WTC11 (cell line): ENCODE results near the gene PTPRK.

Experiments used
- ATF1 ChIP-seq: sonication (generic); formaldehyde crosslinking; IDR thresholded peaks from 2 replicates; pipeline ENCODE4 v1.8.1; 2023; ENCODE audit warnings: mild to moderate bottlenecking, moderate library complexity, missing genetic modification reagents
- NFYB ChIP-seq: sonication (generic); formaldehyde crosslinking; conservative IDR thresholded peaks from 2 replicates; pipeline ENCODE4 v1.8.0; 2022; ENCODE audit warnings: low read depth, missing genetic modification reagents
- SMAD4 ChIP-seq: sonication (generic); formaldehyde crosslinking; IDR thresholded peaks from 2 replicates; pipeline ENCODE4 v1.8.0; 2022; ENCODE audit warnings: mild to moderate bottlenecking, missing genetic modification reagents
- TF ChIP-seq, protein P1 (sequence below): fragments of 200-600 bp; IDR thresholded peaks from 2 replicates; pipeline ENCODE4 v1.8.0; 2022; ENCODE audit warnings: antibody characterized with exemption

- TF ChIP-seq, protein P1, sequence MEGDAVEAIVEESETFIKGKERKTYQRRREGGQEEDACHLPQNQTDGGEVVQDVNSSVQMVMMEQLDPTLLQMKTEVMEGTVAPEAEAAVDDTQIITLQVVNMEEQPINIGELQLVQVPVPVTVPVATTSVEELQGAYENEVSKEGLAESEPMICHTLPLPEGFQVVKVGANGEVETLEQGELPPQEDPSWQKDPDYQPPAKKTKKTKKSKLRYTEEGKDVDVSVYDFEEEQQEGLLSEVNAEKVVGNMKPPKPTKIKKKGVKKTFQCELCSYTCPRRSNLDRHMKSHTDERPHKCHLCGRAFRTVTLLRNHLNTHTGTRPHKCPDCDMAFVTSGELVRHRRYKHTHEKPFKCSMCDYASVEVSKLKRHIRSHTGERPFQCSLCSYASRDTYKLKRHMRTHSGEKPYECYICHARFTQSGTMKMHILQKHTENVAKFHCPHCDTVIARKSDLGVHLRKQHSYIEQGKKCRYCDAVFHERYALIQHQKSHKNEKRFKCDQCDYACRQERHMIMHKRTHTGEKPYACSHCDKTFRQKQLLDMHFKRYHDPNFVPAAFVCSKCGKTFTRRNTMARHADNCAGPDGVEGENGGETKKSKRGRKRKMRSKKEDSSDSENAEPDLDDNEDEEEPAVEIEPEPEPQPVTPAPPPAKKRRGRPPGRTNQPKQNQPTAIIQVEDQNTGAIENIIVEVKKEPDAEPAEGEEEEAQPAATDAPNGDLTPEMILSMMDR, result no peak
- TF ChIP-seq ATF1 (CRISPR knock-in tag) (no peak), SMAD4 (CRISPR knock-in tag) (no peak), NFYB (no peak)
Measured at GRCh38 chr6:128076843-128077242, 443.6 kb downstream of the PTPRK start.
